Stomach (tissue), 9 donors: ENCODE measurements around the gene SHANK3. TPM values are rescaled to one million over a fixed set of nuclear protein-coding genes. Genes with fewer than 3 reads are reported as not detected.
A peak's percentile ranks its signal among the peaks of the same experiment; 100 is the strongest.

Source experiments
- DNase-seq, 2 donors: peaks; one replicate each; pipeline versions ENCODE4 v3.0.0 to v3.0.0-alpha.2; 2013 to 2019
- H3K27ac ChIP-seq, 5 donors: fragments of 200-600 bp in 4 of 5; sonication (generic) in 4 of 5; one replicate each; pipeline ENCODE4 v1.5.1; 2013 to 2019; ENCODE audit warnings: mild to moderate bottlenecking in 1 of 5, moderate library complexity in 1 of 5
- H3K27me3 ChIP-seq, 3 donors: fragments of 200-600 bp; sonication (generic); one replicate each; pipeline ENCODE4 v1.5.1; 2017 to 2019; ENCODE audit warnings: mixed run types in 1 of 3
- H3K36me3 ChIP-seq, 4 donors: fragments of 200-600 bp; sonication (generic); 1 replicate in 3 of 4; 2 replicates in 1 of 4; pipeline ENCODE4 v1.5.1; 2016 to 2019
- H3K4me1 ChIP-seq, 4 donors: fragments of 200-600 bp; sonication (generic); one replicate each; pipeline ENCODE4 v1.5.1; 2016 to 2019
- H3K4me3 ChIP-seq, 4 donors: fragments of 200-600 bp; sonication (generic) in 3 of 4; one replicate each; pipeline ENCODE4 v1.5.1; 2016 to 2019; ENCODE audit warnings: mild to moderate bottlenecking in 1 of 4
- H3K9me3 ChIP-seq, 4 donors: fragments of 200-600 bp; sonication (generic); one replicate each; pipeline ENCODE4 v1.5.1; 2016 to 2019
- EP300 ChIP-seq: sonication (generic); formaldehyde crosslinking; IDR thresholded peaks from one replicate; pipeline ENCODE4 v1.6.1; 2017; ENCODE audit warnings: antibody characterized with exemption
- POLR2A ChIP-seq, 4 donors: fragments of 450-650 bp; IDR thresholded peaks; one replicate each; pipeline ENCODE4 v1.6.1; 2016; ENCODE audit warnings: antibody characterized with exemption in 4 of 4, control low read depth in 2 of 4, mild to moderate bottlenecking in 1 of 4, moderate library complexity in 1 of 4
- POLR2AphosphoS5 ChIP-seq, 3 donors: sonication (generic); formaldehyde crosslinking; IDR thresholded peaks; one replicate each; pipeline ENCODE4 v1.6.1; 2016; ENCODE audit warnings: antibody characterized with exemption in 3 of 3
- WGBS, 5 donors: extraction: QIAGEN DNeasy Blood & Tissue Kit in 3 of 5; methylation state at CpG; one replicate each; pipeline versions ENCODE4 v1.1.5 to v1.1.7; 2013 to 2018; 5-methylcytosine and 5-hydroxymethylcytosine counted together
- intact Hi-C: fragments of 100-400 bp; cut with DNase I; formaldehyde crosslinking; loops from one replicate; pipeline ENCODE4 v1.15.1; 2023; ENCODE audit warnings: low total_unique reads
- polyA plus RNA-seq, 3 donors: library from polyadenylated mRNA; stranded (reverse); fragments of 200-250 nt; gene quantifications; one replicate each; pipeline ENCODE4 v1.2.3, GENCODE V29; 2013
- total RNA-seq, 5 donors: library from RNA; depleted of rRNA; stranded (reverse); fragments of >200 nt; gene quantifications; one replicate each; pipeline versions ENCODE4 v1.1.0 to v1.2.3, GENCODE V29; 2014 to 2016
- TF ChIP-seq, protein P1 (sequence below), 7 experiments: fragments of 450-650 bp in 4 of 7; fragments of 200-600 bp in 3 of 7; sonication (generic) in 3 of 7; IDR thresholded peaks; one replicate each; pipeline ENCODE4 v1.5.1; 2016 to 2019; ENCODE audit warnings: antibody characterized with exemption in 7 of 7, control low read depth in 2 of 7, mild to moderate bottlenecking in 1 of 7
- donor health status: healthy with polysubstance abuse.
- donor health status: Bipolar disorder and iron deficiency.
- donor health status: healthy.

The SHANK3 gene
- total and polyA plus RNA-seq, 8 donors, result 2.5 to 31.2 (median 5.1) TPM

DNA sequence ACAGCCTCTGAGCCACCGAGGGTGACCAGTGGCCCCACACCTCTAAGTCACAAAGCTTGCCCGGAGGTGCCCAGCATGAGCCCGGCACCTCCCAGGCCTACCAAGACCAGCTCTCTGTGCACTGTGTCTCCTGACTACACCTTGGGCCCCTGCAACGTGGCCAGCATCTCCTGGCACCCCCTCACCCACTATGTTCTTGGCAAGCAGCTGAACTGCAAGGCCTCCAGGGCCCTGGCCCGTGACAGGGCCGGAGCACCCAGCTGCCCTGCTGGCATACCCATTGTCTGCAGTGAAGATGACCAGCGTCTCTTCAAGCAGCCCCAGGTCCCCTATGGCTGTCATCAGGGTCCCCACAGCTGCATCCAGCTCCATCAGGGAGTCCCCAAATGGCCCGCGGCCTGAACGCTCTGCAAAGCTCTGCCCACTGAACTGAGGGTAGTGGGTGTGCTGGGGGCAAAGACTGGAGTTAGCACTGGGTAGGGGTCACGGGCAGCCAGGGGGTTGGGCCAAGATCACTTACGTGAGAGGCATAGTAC, 46.2 kb upstream of the SHANK3 start:
- H3K27ac ChIP-seq, result peak overlapping the region in 2 of 5 donors; percentile 86 to 89
- H3K4me1 ChIP-seq, result peaks cover 31 to 47% (median 45%) of the 10 kb centered on the region in 4 donors
- H3K27me3 ChIP-seq, result peaks cover 0 to under 1% (median 0%) of the 10 kb centered on the region in 3 donors
- intact Hi-C loops, result no loop called here
- peaks cover 8 to 22% (median 18%) of the 10 kb centered on the region in 4 donors for H3K36me3 ChIP-seq
- no peaks in the 10 kb centered on the region for H3K9me3 ChIP-seq
- TF ChIP-seq, protein P1, sequence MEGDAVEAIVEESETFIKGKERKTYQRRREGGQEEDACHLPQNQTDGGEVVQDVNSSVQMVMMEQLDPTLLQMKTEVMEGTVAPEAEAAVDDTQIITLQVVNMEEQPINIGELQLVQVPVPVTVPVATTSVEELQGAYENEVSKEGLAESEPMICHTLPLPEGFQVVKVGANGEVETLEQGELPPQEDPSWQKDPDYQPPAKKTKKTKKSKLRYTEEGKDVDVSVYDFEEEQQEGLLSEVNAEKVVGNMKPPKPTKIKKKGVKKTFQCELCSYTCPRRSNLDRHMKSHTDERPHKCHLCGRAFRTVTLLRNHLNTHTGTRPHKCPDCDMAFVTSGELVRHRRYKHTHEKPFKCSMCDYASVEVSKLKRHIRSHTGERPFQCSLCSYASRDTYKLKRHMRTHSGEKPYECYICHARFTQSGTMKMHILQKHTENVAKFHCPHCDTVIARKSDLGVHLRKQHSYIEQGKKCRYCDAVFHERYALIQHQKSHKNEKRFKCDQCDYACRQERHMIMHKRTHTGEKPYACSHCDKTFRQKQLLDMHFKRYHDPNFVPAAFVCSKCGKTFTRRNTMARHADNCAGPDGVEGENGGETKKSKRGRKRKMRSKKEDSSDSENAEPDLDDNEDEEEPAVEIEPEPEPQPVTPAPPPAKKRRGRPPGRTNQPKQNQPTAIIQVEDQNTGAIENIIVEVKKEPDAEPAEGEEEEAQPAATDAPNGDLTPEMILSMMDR (IDR thresholded peaks at IDR 0.05), result no peak
- TF ChIP-seq POLR2AphosphoS5 (IDR thresholded peaks at IDR 0.05) (no peak), EP300 (no peak), POLR2A (IDR thresholded peaks at IDR 0.05) (no peak)
- H3K4me3 ChIP-seq, result peak overlapping the region in 1 of 4 donors; percentile 88
- DNase-seq, result peak in 1 of 2 donors; percentile 24
- WGBS, 5 donors, result 73 to 87% (median 86%) methylated on average over 3 to 12 of the region's 12 CpGs

DNA sequence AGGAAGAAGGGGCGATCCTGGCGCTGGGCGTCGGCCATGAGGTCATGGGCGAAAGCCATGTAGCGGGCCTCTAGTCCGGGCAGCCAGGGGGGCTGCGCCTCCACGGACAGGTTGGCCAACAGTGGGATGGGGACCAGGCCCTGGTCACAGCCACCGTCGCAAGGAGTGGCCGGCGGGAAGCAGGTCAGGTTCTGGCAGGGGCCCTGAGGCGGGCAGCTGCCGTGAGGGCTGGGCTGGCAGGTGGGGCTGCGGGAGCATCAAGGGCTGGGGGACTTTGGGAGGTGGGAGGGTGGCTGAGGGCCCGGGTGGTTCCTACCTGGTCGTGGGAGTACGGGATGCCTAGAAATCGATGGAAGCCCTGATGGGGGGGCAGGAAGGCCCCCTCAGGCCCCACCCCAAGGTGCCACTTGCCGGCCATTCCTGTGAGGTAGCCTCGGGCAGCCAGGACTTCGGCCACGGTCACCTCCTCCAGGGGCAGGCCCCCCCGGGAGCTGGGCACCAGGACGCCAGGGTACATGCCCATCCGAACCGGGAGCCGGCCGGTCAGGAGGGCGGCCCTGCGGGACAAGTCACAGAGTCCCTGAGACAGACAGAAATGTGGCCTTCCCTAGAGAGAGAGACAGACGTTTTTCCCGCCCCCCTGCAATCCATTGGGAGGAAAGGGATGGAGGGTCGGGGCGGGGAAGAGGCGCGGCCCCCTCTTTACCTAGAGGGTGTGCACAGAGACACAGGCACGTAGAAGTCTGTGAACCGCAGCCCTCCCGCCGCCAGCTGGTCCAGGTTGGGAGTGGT, 45.6 kb upstream of the SHANK3 start:
- no peak for TF ChIP-seq POLR2AphosphoS5 (IDR thresholded peaks at IDR 0.05)
- TF ChIP-seq EP300, result no peak
- TF ChIP-seq, protein P1 (IDR thresholded peaks at IDR 0.05), result no peak
- no peak for TF ChIP-seq POLR2A (IDR thresholded peaks at IDR 0.05)
- no peaks in the 10 kb centered on the region for H3K9me3 ChIP-seq
- intact Hi-C loops, result no loop called here
- H3K4me3 ChIP-seq, result peak overlapping the region; percentile 64 to 88 (median 76)
- peaks cover 8 to 22% (median 18%) of the 10 kb centered on the region in 4 donors for H3K36me3 ChIP-seq
- WGBS, 5 donors, result 71 to 80% (median 75%) methylated on average over 34 to 42 of the region's 42 CpGs
- peaks cover 25 to 41% (median 39%) of the 10 kb centered on the region in 4 donors for H3K4me1 ChIP-seq
- no peaks in the 10 kb centered on the region for H3K27me3 ChIP-seq
- H3K27ac ChIP-seq, result peak overlapping the region; percentile 84 to 89 (median 86)
- DNase-seq, result peak; percentile 28 to 29

DNA sequence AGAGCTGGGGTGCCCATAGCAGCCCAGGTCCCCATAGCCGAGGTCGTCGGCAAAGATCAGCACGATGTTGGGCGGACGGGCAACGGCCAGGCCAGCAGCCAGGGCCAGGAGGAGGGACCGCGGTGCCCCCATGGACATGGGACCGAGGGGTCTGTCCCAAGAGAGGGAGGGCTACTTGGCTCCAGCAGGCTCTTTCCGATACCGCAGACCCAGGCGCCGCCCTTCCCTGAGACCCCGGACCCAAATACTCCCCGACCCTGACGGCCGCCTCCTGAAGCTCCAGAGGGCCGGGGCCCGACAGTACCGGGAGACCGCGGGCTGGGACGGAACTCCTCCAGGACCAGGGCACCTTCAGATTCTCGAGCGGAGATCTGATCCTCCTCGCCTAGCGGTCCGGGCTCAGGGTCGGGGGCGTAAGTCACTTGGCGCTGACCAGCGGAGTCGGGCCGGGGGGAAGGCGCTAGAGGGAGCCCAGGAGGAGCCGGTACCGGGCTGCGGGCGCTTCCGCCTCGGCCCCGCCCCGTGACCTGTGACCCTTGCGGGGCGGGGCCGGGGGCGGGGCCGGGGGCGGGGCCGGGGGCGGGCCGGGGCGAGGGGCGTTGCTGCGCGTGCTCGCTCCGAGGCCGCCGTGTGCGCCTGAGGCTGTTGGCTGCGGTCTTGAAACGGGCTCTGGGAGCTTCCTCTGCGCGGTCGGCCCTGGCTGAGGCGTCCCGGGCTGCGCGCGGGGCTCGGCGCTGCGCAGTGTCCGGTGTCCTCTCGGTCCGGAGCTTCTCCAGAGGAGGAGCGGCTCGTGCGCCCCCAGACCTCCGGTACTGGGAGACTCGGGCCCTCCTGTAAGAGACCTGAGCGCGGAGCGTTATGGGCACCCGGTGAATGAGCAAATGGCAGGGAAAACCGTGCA, 44.7 kb upstream of the SHANK3 start, which contains the start of gene ARSA:
Gene ARSA, minus strand, starts transcription at position 511 of the 901 bp plus-strand sequence. Its CDS starts 373 bp downstream, at position 138.
- Histone ChIP-seq H3K4me3 (peak within 1 kb of the TSS; percentile 64 to 88 (median 76)), H3K27ac (peak within 1 kb of the TSS; percentile 84 to 89 (median 86)), H3K27me3 (no peaks in the 10 kb centered on the region), H3K4me1 (peaks cover 18 to 32% (median 31%) of the 10 kb centered on the region in 4 donors), H3K36me3 (peaks cover 8 to 22% (median 18%) of the 10 kb centered on the region in 4 donors), H3K9me3 (no peaks in the 10 kb centered on the region)
- intact Hi-C loops, result no loop called here
- TF ChIP-seq POLR2A (IDR thresholded peaks at IDR 0.05), result no peak
- no peak for TF ChIP-seq EP300
- TF ChIP-seq, protein P1 (IDR thresholded peaks at IDR 0.05), result peak in 2 of 7 experiments; percentile 14 to 50
- peak in 2 of 3 donors; percentile 67 to 86 for TF ChIP-seq POLR2AphosphoS5 (IDR thresholded peaks at IDR 0.05)
- 1 to 3% (median 1%) methylated on average over 32 to 85 of the region's 88 CpGs for WGBS, 5 donors
- DNase-seq, result peak; percentile 82 to 94
